ENCODE measurements around the gene CALHM3.
"Not testable (repeated sequence)": the region's sequence is repeated elsewhere in the genome, so short reads cannot be mapped to it uniquely, and the experiment has no call there.

CALHM3 gene, protein sequence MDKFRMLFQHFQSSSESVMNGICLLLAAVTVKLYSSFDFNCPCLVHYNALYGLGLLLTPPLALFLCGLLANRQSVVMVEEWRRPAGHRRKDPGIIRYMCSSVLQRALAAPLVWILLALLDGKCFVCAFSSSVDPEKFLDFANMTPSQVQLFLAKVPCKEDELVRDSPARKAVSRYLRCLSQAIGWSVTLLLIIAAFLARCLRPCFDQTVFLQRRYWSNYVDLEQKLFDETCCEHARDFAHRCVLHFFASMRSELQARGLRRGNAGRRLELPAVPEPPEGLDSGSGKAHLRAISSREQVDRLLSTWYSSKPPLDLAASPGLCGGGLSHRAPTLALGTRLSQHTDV

DNA sequence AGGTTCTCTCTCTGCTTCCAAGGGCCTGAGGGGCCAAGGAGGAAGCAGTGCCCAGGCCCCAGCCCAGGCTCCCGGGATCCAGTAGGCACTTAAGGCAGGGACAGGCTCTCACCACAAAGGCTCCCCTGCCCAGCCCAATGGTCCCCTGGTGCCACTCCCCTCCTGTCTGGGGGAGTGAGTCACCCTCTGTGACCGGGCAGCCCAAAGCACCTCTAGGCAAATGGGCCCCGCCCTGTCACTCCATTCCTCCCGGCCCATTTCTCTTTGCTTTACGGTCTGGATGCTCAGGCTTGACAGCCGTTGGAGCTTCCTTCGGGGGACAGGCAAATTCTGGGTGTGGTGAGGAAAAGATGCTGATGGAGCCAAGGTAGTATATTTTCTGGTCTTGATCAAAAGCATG is at the start of gene CALHM3:
TSS of gene CALHM3 (minus strand) at position 106 of the 400 bp plus-strand sequence. CDS start 208 bp downstream, outside the sequence.
- no peak for DNase-seq

DNA sequence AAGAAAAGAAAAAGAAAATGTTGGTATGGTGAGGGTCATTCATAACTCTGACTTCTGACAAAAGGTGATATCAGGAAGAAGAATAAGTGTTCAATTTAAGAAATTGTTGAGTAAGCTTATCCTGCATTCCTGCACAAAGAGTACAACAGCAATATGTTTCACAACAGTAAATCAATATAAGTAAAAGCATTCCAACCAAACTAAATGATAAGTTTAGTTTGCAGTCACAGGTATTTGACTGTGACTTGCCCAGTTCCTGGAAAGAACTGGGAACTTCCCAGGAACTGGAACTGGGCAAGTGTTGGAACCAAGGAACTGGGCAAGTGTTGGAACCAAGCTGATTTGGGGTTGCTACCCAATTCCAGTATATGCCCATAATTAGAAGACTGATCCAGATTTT is 49.5 kb upstream of the CALHM3 start:
- DNase-seq = no peak

DNA sequence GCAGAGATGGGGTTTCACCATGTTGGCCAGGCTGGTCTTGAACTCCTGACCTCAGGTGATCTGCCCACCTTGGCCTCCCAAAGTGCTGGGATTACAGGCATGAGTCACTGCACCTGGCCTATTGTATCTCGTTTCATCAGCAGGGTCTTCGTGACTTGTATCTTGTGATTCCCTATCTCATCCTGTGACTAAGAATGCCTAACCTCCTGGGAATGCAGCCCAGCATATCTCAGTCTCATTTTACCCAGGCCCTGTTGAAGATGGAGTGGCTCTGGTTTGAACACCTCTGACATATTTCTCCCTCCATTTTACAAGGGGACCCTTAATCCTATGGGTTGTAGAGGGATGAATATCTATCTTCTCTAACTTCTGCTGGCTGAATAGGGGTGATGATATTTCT is 48.4 kb upstream of the CALHM3 start:
- not testable (repeated sequence) for DNase-seq

DNA sequence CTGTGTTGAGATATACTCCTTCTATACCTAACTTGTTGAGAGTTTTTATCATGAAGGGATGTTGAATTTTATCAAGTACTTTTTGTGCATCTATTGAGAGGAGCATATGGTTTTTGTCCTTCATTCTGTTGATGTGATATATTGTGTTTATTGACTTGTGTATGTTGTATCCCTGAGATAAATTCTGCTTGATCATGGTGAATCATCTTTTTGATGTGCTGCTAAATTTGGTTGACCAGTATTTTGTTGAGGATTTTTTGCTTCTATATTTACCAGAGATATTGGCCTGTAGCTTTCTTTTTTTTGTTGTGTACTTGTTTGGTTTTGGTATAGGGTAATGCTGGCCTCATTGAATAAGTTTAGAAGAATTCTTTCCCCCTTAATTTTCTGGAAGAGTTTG is 46.9 kb upstream of the CALHM3 start:
- no peak for DNase-seq

DNA sequence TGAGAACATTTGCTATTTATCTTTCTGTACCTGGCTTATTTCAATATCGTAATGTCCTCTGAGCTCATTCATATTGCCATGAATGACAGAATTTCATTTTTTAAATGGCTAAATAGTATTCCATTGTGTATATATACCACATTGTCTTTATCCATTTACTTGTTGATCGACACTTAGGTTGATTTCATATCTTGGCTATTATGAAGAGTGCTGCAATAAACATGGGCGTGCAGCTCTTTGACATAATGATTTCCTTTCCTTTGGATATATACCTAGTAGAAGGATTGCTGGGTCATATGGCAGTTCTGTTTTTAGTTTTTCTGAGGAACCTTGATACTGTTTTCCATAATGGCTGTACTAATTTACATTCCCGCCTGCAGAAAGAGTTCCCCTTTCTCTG is 44.6 kb upstream of the CALHM3 start:
- DNase-seq = no peak

DNA sequence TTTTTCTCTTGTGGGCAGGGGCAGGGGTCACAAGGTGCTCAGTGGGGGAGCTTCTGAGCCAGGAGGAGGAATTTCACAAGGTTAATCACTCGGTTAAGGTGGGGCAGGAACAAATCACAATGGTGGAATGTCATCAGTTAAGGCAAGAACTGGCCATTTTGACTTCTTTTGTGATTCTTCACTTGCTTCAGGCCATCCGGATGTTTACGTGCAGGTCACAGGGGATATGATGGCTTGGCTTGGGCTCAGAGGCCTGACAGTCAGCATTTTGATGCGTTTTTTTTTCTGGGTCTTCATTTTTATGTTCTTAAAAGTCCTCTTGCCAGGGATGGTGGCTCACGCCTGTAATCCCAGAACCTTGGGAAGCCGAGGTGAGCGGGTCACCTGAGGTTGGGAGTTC is 43.0 kb upstream of the CALHM3 start:
- DNase-seq = not testable (repeated sequence)

DNA sequence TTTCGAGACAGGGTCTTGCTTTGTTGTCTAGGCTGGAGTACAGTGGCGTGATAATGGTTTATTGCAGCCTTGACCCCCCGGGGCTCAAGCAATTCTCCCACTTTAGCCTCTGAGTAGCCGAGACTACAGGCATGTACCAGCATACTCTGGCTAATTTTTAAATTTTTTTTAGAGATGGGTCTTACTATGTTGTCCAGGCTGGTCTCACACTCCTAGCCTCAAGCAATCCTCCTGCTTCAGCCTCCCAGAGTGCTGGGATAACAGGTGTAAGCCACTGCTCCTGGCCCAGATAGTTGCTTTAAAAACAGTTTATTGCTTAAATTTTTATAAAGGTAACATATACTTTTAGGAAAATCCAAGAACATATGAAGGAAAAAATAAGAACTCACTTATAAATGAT is 40.8 kb upstream of the CALHM3 start:
- DNase-seq = no peak

DNA sequence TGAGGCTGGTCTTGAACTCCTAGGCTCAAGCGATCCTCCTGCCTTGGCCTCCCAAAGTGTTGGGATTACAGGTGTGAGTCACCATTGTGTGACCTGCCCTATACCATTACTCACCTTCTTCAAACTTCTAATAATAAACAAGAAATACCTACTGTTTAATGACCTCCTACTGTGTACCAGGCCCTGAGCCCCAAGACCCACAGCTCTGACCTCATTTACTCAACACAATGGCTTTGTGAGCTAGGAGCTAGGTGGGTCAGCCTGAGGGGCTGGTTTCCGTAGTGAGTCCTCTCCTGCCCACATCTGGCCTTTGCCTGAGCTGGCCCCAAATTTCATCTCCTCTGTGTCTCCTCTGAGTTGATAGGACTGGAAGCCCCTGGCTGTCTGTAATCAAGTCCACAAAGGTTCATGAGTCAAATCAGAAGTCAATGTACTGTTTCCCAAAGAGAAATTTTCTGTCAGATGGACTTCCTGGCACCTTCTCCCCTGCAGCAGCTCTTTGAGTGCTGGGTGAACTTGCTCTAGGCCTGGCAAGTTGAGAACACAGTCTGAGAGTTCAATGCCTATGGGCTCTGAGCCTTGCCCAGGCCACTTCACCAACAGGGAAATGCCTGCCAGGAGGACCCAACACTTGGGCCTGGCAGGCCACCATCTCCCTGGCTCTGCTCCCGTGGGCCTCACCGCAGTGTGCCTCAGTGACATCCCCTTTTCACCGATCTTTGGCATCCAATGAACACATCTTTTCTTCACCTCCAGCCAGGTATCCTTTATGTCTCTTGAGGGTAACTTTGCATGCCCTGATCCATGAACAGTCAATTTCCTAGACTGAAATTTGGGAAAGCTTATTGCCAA is 38.4 kb upstream of the CALHM3 start:
- no peak for DNase-seq

DNA sequence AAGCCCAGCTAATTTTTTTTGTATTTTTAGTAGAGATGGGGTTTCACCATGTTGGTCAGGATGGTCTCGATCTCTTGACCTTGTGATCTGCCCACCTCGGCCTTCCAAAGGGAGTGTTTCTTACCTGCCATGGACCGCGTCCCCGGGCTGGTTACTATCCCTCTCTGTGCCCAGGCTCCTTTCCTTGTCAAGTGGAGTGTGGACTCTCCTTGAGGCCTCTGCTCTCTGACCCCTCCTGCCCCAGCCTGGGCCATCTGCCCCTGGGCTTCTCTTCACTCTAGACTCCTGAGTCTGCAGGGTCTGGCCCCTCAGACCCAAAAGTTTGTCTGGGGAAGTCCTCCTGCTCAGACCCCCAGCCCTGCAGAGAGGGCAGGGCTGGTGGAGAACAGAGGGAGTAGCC is 35.2 kb upstream of the CALHM3 start:
- no peak for DNase-seq

DNA sequence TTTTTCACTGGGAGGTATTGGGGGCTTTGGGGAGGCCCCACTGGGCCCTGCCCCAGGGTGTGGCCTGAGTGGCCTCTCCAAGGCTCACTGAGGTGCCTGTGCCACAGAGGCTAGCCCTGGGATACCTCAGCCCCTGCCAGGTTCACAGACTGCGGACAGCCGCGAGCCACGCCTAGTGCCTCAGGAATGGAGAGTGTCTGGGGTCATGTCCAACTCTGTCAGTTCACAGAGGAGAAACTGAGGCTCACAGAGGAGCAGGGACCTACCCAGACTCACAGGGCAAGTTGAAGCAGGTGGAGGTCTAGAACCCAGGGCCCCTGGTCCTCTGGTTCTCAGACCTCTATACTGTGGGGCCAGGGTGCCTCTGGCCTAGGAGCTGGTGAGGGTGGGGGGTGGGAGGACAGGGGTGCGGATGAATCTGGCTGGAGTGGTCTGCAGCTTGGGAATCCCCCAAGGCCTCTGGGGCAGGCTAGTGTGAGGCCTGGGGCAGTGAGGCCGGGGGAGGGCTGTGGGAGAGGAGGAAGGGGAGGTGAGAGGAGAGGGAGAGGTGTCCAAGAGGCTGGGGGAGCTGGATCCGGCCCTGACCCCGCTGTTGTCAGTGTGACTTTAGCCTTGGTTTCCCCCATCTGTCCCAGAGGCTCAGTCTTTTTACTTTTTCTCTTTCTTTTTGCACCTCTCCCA is 34.5 kb upstream of the CALHM3 start:
- DNase-seq = no peak

DNA sequence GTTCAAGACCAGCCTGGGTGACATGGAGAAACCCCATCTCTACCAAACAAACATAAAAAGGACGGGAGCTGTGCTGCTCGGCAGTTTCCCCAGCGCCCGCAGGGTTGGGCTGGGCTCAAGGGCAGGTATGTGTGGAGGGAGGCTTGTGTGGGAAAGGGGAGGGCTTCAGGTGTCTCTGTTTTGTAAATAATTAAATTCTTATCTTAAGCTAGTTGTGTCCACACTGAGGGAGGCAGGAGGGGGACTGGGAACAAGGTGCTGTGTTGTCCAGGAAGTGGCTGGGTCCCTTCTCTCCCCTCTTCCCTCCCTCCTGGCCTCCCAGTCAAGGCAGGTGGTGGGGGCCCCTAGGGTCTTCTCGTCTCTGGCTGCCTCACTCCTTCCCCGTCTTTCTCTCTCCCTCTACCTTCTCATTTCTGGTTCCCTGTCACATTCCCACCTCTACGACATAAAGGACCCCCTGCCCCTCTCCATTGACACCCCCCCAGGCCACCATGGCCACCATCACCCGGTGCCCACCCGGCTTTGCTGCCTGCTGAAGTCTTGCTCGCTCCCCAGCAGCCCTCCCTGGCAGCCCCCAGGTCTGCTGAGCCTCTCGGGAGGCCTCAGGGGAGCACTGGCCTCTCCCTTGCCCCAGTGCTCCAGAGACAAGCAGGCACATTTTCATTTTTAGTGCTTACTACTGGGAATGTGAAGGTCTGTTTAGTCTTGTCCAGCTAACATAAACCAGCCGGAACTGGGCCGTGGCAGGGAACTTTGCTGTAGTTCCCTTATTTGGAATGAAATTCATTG is 33.7 kb upstream of the CALHM3 start:
- DNase-seq = no peak

DNA sequence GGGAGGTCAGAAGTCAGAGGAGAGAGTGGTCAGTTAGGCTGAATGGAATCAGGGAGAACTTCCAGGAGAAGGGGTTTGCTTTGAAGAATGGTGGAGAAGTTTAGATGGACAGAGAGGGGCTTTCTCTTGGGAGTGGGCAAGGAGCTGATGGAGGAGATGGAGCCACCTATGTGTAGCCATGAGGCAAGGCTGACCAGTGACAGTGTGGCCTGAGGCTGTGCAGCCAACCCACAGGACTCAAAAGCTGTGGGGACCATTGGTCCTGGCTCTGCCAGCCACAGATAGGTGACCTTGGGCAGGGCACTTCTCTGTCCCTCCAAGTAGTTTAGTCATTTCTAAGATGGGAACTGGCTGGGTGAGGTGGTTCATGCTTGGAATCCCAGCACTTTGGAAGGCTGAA is 33.1 kb upstream of the CALHM3 start:
- no peak for DNase-seq

DNA sequence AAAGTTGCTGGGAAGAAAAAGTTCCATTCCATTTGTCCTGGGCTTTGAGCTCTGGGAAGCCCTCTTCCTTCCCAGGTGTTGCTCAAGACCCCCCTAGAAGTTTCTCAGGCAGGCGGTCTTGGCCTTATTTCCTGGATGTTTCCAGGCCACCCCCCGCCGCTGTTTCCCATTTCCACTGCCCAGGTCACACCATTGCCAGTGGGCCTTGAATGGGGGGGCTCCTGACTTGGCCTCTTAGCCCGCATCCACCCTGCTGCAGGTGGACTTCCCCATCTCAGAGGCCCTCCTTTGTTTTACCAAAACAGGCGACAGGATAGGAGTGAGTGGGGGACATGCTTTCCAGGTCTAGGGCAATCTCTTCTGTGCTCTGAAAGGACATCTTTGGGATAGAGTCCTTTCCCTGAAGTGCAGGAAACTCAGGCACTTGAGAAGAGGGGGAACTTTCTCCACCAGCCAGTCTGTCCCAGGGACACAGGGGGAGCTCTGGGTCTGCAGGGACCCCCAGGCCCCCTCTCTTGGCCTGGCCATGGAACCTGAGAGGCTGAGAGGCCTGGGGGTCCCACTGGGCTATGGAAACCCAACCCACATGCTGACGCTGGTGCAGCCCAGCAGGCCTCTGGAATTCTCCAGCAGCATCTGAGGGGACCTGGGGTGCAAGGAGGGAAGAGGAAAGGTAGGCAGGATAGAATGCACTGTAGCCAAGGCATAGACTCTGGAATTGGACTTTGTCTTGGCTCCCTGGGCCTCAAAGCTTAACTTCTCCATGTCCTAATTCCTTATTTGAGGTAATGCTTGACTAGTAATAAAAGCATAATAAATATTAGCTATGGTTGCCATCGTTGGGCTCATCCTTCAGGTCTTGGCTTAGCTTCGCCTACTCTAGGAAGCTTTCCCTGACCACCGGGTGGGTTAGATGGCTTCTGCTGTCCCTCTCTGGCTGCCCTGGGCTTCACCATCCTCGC is 32.0 kb upstream of the CALHM3 start:
- no peak for DNase-seq

DNA sequence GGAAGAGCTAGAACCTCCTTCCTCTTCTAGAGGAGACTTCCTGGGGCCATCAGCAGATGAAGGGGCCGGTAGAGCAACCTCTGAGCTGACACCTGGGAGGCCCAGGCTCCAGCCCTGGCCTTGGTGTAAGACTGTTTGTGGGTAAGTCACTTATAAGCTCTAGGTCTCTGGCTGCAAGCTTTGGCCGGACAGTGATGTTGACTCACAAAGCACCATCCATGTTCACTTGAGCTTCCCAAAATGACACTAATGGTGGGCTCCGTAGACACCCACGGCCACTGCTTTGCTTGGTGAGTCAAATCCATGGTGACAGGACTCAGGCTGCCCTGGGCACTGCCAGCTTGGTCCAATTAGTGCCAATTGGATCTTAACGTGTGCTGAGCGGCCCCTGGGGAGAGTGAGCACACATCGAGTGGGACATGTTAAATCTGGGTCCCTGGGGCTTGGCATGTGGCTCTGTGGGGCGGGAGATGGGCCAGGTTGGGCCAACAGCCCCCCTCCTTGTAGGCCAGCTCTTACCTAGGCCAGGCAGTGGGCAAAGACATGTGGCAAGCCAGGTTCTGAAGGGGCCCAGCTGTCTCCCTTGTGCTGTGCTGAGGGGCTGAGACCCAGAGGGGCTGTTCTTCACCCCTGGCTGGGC is 31.1 kb upstream of the CALHM3 start:
- no peak for DNase-seq

DNA sequence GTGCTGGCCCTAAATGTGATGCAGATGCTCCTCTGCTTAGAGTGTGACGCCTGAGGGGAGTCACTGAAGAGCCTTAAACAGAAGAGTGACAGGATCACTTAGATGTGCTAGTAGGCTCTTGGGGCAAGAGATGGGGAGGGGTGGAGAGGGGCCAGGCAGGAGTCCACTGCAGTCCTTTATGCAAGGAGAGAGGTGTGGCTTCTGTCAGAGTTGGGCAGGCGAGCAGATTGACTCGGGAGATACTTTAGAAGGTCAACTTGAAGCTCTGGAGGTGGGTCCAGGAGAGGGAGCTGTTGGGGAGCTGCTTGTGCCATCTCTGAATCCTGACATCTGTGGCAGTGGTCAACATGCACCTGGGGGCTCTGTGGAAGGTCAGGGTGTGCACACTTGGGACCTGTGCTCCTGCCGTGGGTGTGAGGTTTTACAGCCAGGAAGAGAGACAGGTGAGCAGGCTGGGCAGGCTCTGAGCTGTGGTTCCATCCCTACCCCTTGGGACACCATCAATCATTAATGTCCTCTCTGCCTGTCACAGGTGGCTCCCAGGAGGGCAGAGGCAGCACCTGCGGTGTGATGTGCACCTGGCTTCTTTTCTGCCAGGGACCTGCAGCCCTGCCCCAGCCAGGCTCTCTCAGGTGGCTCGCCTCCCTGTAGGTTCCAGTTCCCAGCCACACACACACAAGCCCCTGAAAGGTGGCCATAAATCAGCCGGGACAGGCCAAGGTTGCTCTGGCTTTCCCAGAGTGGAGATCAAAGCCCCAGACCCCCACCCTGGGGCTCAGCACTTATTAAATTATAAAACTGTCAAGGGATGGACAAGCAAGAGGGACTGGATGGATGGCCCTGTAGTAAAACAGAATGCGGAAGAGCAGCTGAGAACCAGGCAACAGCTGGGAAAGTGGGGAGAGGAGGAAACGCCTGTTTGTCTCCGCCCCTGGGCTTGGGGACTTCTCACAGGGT is 28.5 kb upstream of the CALHM3 start:
- DNase-seq = no peak

DNA sequence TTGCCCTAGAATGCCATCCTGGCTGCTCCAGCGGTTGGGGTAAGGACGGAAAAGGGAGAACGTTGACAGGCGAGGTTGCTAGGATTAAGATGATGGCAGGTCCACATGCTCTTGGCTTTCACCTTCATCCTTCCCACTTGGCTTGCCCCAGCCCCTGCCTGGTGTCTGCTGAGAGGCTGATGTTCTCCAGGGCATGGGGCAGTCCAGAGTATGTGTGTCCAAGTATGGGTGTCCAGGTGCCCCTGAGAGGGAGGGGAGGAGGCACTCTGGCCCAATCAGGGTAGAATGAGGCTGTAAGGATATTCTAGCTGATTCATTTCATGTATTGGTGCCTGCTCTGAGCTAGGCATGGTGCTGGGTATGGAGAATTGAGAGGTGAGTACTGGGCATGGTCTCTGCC is 27.0 kb upstream of the CALHM3 start:
- no peak for DNase-seq

DNA sequence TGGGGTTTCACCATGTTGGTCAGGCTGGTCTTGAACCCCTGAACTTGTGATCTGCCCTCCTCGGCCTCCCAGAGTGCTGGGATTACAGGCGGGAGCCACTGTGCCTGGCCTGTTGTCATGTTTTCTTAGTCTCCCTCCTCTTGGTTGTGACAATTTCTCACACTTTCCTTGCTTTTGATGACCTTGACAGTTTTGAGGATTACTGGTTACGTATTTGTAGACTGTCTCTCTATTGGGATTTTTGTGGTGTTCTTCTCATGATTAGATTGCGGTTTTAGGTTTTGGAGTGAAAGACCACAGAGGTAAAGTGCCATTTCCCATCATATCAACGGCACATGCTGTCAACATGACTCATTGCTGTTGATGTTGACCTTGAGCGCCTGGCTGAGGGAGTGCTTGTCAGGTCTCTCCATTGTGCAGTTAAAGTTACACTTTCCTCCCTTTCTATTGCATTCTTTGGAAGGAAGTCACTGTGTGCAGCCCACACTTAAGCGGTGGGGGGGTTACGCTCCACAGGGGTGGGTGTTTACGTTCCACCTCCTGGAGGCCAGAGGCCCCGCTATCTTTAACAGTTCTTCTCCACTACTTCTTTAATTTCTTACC is 25.2 kb upstream of the CALHM3 start:
- no peak for DNase-seq

DNA sequence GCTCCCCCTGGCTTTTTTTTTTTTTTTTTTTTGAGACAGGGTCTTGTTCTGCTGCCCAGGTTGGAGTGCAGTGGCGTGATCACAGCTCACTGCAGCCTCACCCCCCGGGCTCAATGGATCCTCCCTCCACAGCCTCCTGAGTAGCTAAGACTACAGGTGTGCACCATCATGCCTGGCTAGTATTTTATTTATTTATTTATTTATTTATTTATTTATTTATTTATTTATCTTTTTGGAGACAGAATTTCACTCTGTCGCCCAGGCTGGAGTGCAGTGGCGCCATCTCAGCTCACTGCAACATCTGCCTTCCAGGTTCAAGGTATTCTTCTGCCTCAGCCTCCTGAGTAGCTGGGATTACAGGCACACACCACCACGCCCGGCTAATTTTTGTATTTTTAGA is 24.7 kb upstream of the CALHM3 start:
- DNase-seq = not testable (repeated sequence)

DNA sequence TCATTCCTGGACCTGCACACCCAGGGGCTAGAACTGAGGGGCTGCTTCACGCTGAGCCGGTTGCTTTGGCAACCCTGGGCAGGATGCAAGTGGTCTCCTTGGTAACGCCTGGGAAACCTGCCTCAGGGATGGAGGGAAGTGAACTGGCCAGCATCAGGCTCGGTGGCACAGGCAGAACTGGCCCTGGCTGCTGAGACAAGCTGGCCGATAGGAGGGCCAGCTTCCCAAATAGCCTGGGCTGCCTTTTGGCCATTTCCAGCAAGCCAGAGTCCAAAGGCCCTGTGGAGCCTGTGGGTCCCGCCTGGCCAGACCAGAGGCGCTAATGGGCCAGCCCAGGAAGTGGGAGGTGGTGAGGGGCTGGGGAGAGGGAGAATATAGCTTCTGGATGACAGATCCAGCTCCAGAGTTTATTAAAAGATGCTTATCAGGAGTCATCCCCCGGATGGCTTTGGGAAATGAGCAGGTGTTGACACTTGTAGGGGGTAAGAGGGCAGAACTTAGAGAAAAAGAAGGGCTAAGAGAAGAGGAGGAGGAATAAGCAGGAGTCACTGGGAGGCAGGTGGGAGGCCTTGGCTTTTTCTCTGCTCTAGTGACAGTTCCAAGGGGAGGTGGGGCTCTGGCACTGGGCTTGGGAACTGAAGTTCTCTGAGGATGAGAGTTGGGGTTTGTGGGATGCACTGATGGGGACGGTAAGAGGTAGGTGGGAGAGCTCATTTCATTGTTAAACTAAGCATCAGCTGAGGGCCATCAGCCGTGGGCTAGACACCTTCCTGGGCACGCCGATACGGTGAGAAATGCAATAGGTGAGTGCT is 24.0 kb upstream of the CALHM3 start:
- DNase-seq = no peak

Data from NCI-H2029 treated with DMSO at 0.1 percent for 48 hours (cell line).